Stimulated activated CD4-positive, alpha-beta T cell treated with anti-CD3 and anti-CD28 coated beads, TNF-alpha, amount 100 ng/mL, for 24 hours (primary cell): ENCODE results near the gene DENND1A.
"Not testable (repeated sequence)": the region's sequence is repeated elsewhere in the genome, so short reads cannot be mapped to it uniquely, and the experiment has no call there.

Experiments
- DNase-seq, 3 experiments: peaks; one replicate each; pipeline ENCODE4 v3.0.0-alpha.2; 2020; ENCODE audit warnings: low read depth in 3 of 3

The DENND1A gene

GRCh38 chr9:123929870-123930831 is at the start of gene DENND1A:
TSS of gene DENND1A (minus strand) at chr9:123930126. CDS start at chr9:123929905, 221 bp downstream.
- peak; percentile 71 to 90 (median 80) for DNase-seq

GRCh38 chr9:123978981-123979380 is 49.1 kb upstream of the DENND1A start:
- no peak for DNase-seq

- not testable (repeated sequence) for DNase-seq
These were observed 46.7 kb upstream of the DENND1A start for GRCh38 chr9:123976579-123976978.

- no peak for DNase-seq
These were observed 45.9 kb upstream of the DENND1A start for GRCh38 chr9:123975871-123976270.

- DNase-seq, result no peak
These were observed 44.5 kb upstream of the DENND1A start for GRCh38 chr9:123974471-123974870.

GRCh38 chr9:123973590-123974223 is 43.8 kb upstream of the DENND1A start:
- no peak for DNase-seq

- DNase-seq, result no peak
These were observed 42.7 kb upstream of the DENND1A start for GRCh38 chr9:123972618-123973017.

- DNase-seq, result no peak
These were observed 37.4 kb upstream of the DENND1A start for GRCh38 chr9:123967323-123967722.

- no peak for DNase-seq
These were observed 36.1 kb upstream of the DENND1A start for GRCh38 chr9:123965801-123966686.

GRCh38 chr9:123964761-123965160 is 34.8 kb upstream of the DENND1A start:
- DNase-seq, result no peak

- no peak for DNase-seq
These were observed 31.0 kb upstream of the DENND1A start for GRCh38 chr9:123960965-123961364.

GRCh38 chr9:123960366-123960765 is 30.4 kb upstream of the DENND1A start:
- DNase-seq, result no peak

- no peak for DNase-seq
These were observed 29.9 kb upstream of the DENND1A start for GRCh38 chr9:123959787-123960186.

- DNase-seq, result no peak
These were observed 27.8 kb upstream of the DENND1A start for GRCh38 chr9:123957731-123958130.

- DNase-seq, result no peak
These were observed 27.3 kb upstream of the DENND1A start for GRCh38 chr9:123957168-123957721.

- no peak for DNase-seq
These were observed 25.7 kb upstream of the DENND1A start for GRCh38 chr9:123955637-123956036.

- DNase-seq, result no peak
These were observed 24.8 kb upstream of the DENND1A start for GRCh38 chr9:123954518-123955280.

GRCh38 chr9:123952641-123953495 is 22.9 kb upstream of the DENND1A start:
- no peak for DNase-seq

- DNase-seq, result no peak
These were observed 18.4 kb upstream of the DENND1A start for GRCh38 chr9:123948286-123948685.

GRCh38 chr9:123947326-123947725 is 17.4 kb upstream of the DENND1A start:
- DNase-seq, result no peak
